ENCODE results near the gene ZBTB42. TPM values are rescaled to one million over a fixed set of nuclear protein-coding genes. Genes with fewer than 3 reads are reported as not detected.

The ZBTB42 gene
- total RNA-seq, 1 experiment from 2014 or later = 6.1 TPM

GRCh38 chr14:104792945-104793702, 7.8 kb upstream of the ZBTB42 start:
- Histone ChIP-seq H2BK120ac (ENCODE audit: low read depth, low read length, poor library complexity, severe bottlenecking) (no peak overlapping the region), H3K56ac (ENCODE audit: insufficient read length, low read depth, low read length) (no peak overlapping the region), H3K14ac (ENCODE audit: insufficient read depth, low read length) (no peak overlapping the region), H2BK12ac (ENCODE audit: insufficient read length, low read depth, low read length) (no peak overlapping the region), H3T11ph (ENCODE audit: low read length) (no peak overlapping the region), H3K18ac (ENCODE audit: insufficient read length, low read depth, low read length) (no peak overlapping the region), H4K91ac (ENCODE audit: insufficient read length, low read depth, low read length) (no peak overlapping the region), H2BK20ac (ENCODE audit: low read depth, low read length, poor library complexity, severe bottlenecking) (no peak overlapping the region), H3K4ac (ENCODE audit: low read depth, low read length) (no peak overlapping the region), H4K5ac (ENCODE audit: insufficient read length, low read depth, low read length) (no peak overlapping the region), H2BK5ac (ENCODE audit: insufficient read length, low read length) (no peak overlapping the region), H3K4me1 (ENCODE audit: insufficient read depth, low read length) (peaks cover 6% of the 10 kb centered on the region; the same call in 1 of the 2 replicates), H3K9me3 (ENCODE audit: control insufficient read depth, low read depth, low read length) (no peaks in the 10 kb centered on the region), H3K23me2 (ENCODE audit: insufficient read length, low read depth, low read length, poor library complexity, severe bottlenecking) (peaks cover 8% of the 10 kb centered on the region), H3K4me2 (ENCODE audit: insufficient read depth, insufficient read length, low read length) (no peak overlapping the region), H2BK15ac (ENCODE audit: low read depth, low read length) (no peak overlapping the region), H4K8ac (replicated peaks; ENCODE audit: insufficient read length, low read depth, low read length) (no peak overlapping the region), H2AFZ (ENCODE audit: low read length) (no peak overlapping the region), H3K79me1 (ENCODE audit: insufficient read depth, low read depth, low read length, poor library complexity, severe bottlenecking) (peaks cover 3% of the 10 kb centered on the region), H2AK5ac (ENCODE audit: insufficient read length, low read length) (no peak overlapping the region), H3K27me3 (ENCODE audit: insufficient read depth, low read length) (peaks cover 5% of the 10 kb centered on the region; the same call in 1 of the 2 replicates), H3K79me2 (ENCODE audit: insufficient read depth, low read length) (no peaks in the 10 kb centered on the region; the same call in 1 of the 2 replicates), H3K9ac (ENCODE audit: extremely low read depth, insufficient read length, low read length) (no peak overlapping the region), H4K20me1 (ENCODE audit: control insufficient read depth, insufficient read depth, insufficient read length) (no peaks in the 10 kb centered on the region), H3K23ac (ENCODE audit: insufficient read length, low read depth, low read length) (no peak overlapping the region), H3K27ac (ENCODE audit: insufficient read length, low read depth, low read length) (no peak overlapping the region)
- H3K27me3 Mint-ChIP-seq (ENCODE audit: low read depth) = peaks cover 23% of the 10 kb centered on the region
- DNase-seq = peak; percentile 63
- no CpG with 5 or more reads among the region's 16 CpGs for WGBS (ENCODE audit: extremely low coverage, insufficient read length, low lambda C conversion rate)
- H3K4me1 Mint-ChIP-seq = peaks cover 23 to 44% of the 10 kb centered on the region in 2 experiments
- peaks cover 6 to 19% (median 16%) of the 10 kb centered on the region in 3 experiments; a peak in 6 of 7 replicates for H3K36me3 Mint-ChIP-seq (ENCODE audit: insufficient read depth in 1 of 3, low read depth in 3 of 3)
- H3K4me3 Mint-ChIP-seq = peak overlapping the region; percentile 75 to 89
- no peak overlapping the region; a peak in 2 of 7 replicates for H3K27ac Mint-ChIP-seq
- H3K9me3 Mint-ChIP-seq = no peaks in the 10 kb centered on the region
- TF ChIP-seq, protein P1, sequence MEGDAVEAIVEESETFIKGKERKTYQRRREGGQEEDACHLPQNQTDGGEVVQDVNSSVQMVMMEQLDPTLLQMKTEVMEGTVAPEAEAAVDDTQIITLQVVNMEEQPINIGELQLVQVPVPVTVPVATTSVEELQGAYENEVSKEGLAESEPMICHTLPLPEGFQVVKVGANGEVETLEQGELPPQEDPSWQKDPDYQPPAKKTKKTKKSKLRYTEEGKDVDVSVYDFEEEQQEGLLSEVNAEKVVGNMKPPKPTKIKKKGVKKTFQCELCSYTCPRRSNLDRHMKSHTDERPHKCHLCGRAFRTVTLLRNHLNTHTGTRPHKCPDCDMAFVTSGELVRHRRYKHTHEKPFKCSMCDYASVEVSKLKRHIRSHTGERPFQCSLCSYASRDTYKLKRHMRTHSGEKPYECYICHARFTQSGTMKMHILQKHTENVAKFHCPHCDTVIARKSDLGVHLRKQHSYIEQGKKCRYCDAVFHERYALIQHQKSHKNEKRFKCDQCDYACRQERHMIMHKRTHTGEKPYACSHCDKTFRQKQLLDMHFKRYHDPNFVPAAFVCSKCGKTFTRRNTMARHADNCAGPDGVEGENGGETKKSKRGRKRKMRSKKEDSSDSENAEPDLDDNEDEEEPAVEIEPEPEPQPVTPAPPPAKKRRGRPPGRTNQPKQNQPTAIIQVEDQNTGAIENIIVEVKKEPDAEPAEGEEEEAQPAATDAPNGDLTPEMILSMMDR (conservative IDR thresholded peaks at IDR 0.05) = peak; percentile 60
